ENCODE results near the gene CARHSP1.
"Not testable (repeated sequence)": the region's sequence is repeated elsewhere in the genome, so short reads cannot be mapped to it uniquely, and the experiment has no call there.

The CARHSP1 gene

GRCh38 chr16:8819411-8820034 is 49.3 kb downstream of the CARHSP1 start:
- no peak for DNase-seq

GRCh38 chr16:8818504-8819270 is 50.1 kb downstream of the CARHSP1 start:
- DNase-seq = no peak

GRCh38 chr16:8816967-8817655 is 51.7 kb downstream of the CARHSP1 start:
- no peak for DNase-seq

GRCh38 chr16:8814095-8814806 is 54.6 kb downstream of the CARHSP1 start:
- no peak for DNase-seq

- DNase-seq = no peak
Measured at GRCh38 chr16:8812162-8812843, 56.5 kb downstream of the CARHSP1 start.

- no peak for DNase-seq
Measured at GRCh38 chr16:8808613-8809353, 60.0 kb downstream of the CARHSP1 start.

GRCh38 chr16:8808009-8808408 is 60.8 kb downstream of the CARHSP1 start:
- DNase-seq = no peak

GRCh38 chr16:8807189-8807588 is 61.6 kb downstream of the CARHSP1 start:
- no peak for DNase-seq

GRCh38 chr16:8806272-8806983 is 62.4 kb downstream of the CARHSP1 start:
- DNase-seq = no peak

- no peak for DNase-seq
Measured at GRCh38 chr16:8804313-8804712, 64.5 kb downstream of the CARHSP1 start.

- not testable (repeated sequence) for DNase-seq
Measured at GRCh38 chr16:8803733-8804132, 65.1 kb downstream of the CARHSP1 start.
